ENCODE results near the gene COCH.

- TF ChIP-seq CTCF (IDR thresholded peaks at IDR 0.05; ENCODE audit: insufficient read depth, low read depth, low read length) = no peak
- TF ChIP-seq EZH2 (IDR thresholded peaks at IDR 0.05; ENCODE audit: insufficient read depth, low read length) = no peak
Observed at GRCh38 chr14:30855345-30856037, 18.9 kb upstream of the COCH start.
